GM13976 (cell line): ENCODE measurements around the gene HERPUD1.

Experiments used
- DNase-seq: peaks from one replicate; pipeline ENCODE4 v3.0.0; 2012; ENCODE audit warnings: low spot score
- CTCF ChIP-seq: IDR thresholded peaks from 2 replicates; pipeline ENCODE4 v1.5.1; 2012; ENCODE audit warnings: borderline replicate concordance, mild to moderate bottlenecking; ENCODE audit not compliant: insufficient read depth; ENCODE audit errors: extremely low read depth, missing control alignments, control extremely low read depth
- in situ Hi-C: fragments of 300-500 bp; cut with MboI; formaldehyde crosslinking; loops from one replicate; pipeline ENCODE4 v1.12.0; 2022; ENCODE audit warnings: low sequenced_read_pairs, mixed read lengths, inconsistent platforms; ENCODE audit not compliant: unreplicated experiment

HERPUD1 gene

GRCh38 chr16:56977823-56978430 lies 46.0 kb downstream of the HERPUD1 start:
- in situ Hi-C loops = no loop called here
- no peak for DNase-seq
- TF ChIP-seq CTCF = no peak

- TF ChIP-seq CTCF = no peak
- in situ Hi-C loops = no loop called here
These were observed 48.2 kb downstream of the HERPUD1 start for GRCh38 chr16:56980201-56980535.

GRCh38 chr16:56980792-56981724 lies 49.1 kb downstream of the HERPUD1 start:
- DNase-seq = peak; percentile 51
- in situ Hi-C loops = no loop called here
- no peak for TF ChIP-seq CTCF

More at GRCh38 chr16:56980201-56980535, 48.2 kb downstream of the HERPUD1 start:
- DNase-seq = no peak

GRCh38 chr16:56981729-56982271 lies 49.9 kb downstream of the HERPUD1 start:
- in situ Hi-C loops = no loop called here
- DNase-seq = peak; percentile 16
- no peak for TF ChIP-seq CTCF

- TF ChIP-seq CTCF = no peak
- DNase-seq = no peak
- in situ Hi-C loops = no loop called here
These were observed 50.8 kb downstream of the HERPUD1 start for GRCh38 chr16:56982695-56983094.

- DNase-seq = no peak
- in situ Hi-C loops = no loop called here
- no peak for TF ChIP-seq CTCF
These were observed 51.3 kb downstream of the HERPUD1 start for GRCh38 chr16:56983211-56983751.
